ENCODE results near the gene TMEM178A.

DNA sequence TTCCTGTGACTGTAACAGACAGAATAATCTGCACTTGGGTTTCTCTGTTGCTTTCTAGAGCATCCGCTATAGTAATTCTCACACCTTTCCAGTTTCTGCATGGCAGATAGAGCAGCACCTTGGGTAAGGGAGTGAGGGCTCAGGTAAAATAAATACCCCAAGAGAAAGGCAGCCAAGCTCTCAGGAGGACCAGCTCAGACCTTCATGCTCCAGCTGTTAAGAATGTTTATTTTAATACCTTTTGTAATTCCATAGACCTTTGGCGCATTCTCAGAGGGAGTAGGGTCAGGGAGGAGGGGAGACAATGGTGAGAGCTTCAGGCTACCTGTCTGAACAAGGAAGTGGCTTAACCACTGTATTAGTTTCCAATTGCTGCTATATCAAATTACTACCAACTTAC lies 16.2 kb upstream of the TMEM178A start:
- TF ChIP-seq, protein P1, sequence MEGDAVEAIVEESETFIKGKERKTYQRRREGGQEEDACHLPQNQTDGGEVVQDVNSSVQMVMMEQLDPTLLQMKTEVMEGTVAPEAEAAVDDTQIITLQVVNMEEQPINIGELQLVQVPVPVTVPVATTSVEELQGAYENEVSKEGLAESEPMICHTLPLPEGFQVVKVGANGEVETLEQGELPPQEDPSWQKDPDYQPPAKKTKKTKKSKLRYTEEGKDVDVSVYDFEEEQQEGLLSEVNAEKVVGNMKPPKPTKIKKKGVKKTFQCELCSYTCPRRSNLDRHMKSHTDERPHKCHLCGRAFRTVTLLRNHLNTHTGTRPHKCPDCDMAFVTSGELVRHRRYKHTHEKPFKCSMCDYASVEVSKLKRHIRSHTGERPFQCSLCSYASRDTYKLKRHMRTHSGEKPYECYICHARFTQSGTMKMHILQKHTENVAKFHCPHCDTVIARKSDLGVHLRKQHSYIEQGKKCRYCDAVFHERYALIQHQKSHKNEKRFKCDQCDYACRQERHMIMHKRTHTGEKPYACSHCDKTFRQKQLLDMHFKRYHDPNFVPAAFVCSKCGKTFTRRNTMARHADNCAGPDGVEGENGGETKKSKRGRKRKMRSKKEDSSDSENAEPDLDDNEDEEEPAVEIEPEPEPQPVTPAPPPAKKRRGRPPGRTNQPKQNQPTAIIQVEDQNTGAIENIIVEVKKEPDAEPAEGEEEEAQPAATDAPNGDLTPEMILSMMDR (IDR thresholded peaks at IDR 0.05): no peak
- TF ChIP-seq EZH2 (IDR thresholded peaks at IDR 0.05): no peak

All from neural progenitor cell (in vitro differentiated cells).